Measurements from ENCODE around the gene RALGDS. TPM values are rescaled to one million over a fixed set of nuclear protein-coding genes. Genes with fewer than 3 reads are reported as not detected.

Gene RALGDS
- total and polyA plus RNA-seq, 2 experiments from 2014 or later, result 8.6 to 20.3 TPM

DNA sequence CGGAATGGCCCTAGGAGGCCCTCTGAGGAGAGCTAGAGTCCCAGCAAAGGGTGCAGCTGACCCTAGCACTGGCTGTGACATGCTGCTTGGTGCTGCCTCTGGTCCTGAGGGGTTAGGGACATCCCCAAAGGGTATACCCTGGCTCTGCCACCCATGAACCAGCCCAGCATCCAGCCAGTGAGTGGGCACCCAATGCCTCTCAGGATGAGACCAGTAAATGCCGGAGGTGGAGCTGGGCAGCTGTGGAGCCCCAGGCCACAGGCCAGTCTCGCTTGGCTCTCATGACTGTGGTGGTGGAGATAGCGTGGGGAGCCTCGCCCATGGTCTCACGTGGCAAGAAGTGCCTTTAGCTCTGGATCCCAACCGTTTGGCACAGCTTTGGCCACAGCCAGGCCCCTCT, 63.0 kb downstream of the RALGDS start (continued):
- TF ChIP-seq CTCF (conservative IDR thresholded peaks at IDR 0.05; ENCODE audit: low read depth in 2 of 2) (no peak), POLR2AphosphoS5 (IDR thresholded peaks at IDR 0.05; ENCODE audit: low read depth) (no peak), REST (IDR thresholded peaks at IDR 0.05; ENCODE audit: unreplicated experiment) (no peak), STAT1 (IDR thresholded peaks at IDR 0.05; ENCODE audit: unreplicated experiment) (no peak)

DNA sequence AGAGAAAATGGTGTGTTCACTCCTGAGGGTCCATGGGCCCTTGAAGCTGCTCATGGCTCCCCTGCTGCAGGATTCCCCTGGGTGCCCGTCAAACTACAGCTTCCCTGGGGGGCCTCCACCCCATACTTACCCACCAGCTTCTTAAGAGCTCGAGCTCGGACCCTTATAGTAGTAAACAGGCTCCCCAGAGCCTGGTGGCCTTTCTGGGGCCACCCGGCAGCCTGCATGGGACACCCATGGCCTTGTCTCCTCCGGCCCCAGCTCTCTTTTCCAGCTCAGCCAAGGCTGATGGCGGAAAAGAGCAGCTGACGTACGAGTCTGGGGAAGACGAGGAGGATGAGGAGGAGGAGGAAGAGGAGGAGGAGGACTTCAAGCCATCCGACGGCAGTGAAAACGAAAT, 63.5 kb downstream of the RALGDS start:
- Mint-ChIP-seq H3K27me3 (ENCODE audit: insufficient read depth, low read depth, poor library complexity) (peaks cover 5% of the 10 kb centered on the region), H3K36me3 (ENCODE audit: low read depth) (peaks cover 39% of the 10 kb centered on the region), H3K4me1 (peaks cover 29% of the 10 kb centered on the region), H3K4me3 (no peak overlapping the region), H3K27ac (no peak overlapping the region), H3K9me3 (no peaks in the 10 kb centered on the region)
- no peaks in the 10 kb centered on the region; the same call in 1 of the 2 replicates for H3K36me3 ChIP-seq (ENCODE audit: insufficient read depth)
- TF ChIP-seq NANOG (IDR thresholded peaks at IDR 0.05; ENCODE audit: borderline replicate concordance) (no peak), STAT1 (IDR thresholded peaks at IDR 0.05; ENCODE audit: unreplicated experiment) (no peak), ZNF331 (CRISPR knock-in tag; IDR thresholded peaks at IDR 0.05; ENCODE audit: low read depth) (no peak), ZNF114 (CRISPR knock-in tag; IDR thresholded peaks at IDR 0.05) (no peak), CREB1 (CRISPR knock-in tag; IDR thresholded peaks at IDR 0.05; ENCODE audit: low read depth) (no peak), JUNB (IDR thresholded peaks at IDR 0.05; ENCODE audit: unreplicated experiment) (no peak), REST (IDR thresholded peaks at IDR 0.05; ENCODE audit: unreplicated experiment) (no peak)
- TF ChIP-seq, protein P1, sequence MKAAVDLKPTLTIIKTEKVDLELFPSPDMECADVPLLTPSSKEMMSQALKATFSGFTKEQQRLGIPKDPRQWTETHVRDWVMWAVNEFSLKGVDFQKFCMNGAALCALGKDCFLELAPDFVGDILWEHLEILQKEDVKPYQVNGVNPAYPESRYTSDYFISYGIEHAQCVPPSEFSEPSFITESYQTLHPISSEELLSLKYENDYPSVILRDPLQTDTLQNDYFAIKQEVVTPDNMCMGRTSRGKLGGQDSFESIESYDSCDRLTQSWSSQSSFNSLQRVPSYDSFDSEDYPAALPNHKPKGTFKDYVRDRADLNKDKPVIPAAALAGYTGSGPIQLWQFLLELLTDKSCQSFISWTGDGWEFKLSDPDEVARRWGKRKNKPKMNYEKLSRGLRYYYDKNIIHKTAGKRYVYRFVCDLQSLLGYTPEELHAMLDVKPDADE (IDR thresholded peaks at IDR 0.05), result no peak
- DNase-seq (ENCODE audit: low spot score) (no peak), ATAC-seq (no peak)
- H3K9me2 ChIP-seq (ENCODE audit: insufficient read depth), result no peaks in the 10 kb centered on the region
- H3K4me1 ChIP-seq (ENCODE audit: insufficient read depth), result peaks cover 16% of the 10 kb centered on the region
- H3K4me2 ChIP-seq, result no peak overlapping the region
- no peaks in the 10 kb centered on the region for H3K79me2 ChIP-seq (replicated peaks; ENCODE audit: insufficient read depth)
- H4K20me1 ChIP-seq (replicated peaks; ENCODE audit: insufficient read depth), result no peaks in the 10 kb centered on the region
- no peak overlapping the region for H3K27ac ChIP-seq (ENCODE audit: low read depth)
- 0 out of 2 replicates have a peak, but pooled peaks cover 8% of the 10 kb centered on the region for H3F3A ChIP-seq (replicated peaks; ENCODE audit: low read depth)
- H3K27me3 ChIP-seq (ENCODE audit: insufficient read depth), result no peaks in the 10 kb centered on the region
- no peak overlapping the region for H2AFZ ChIP-seq
- no peak overlapping the region for H3K4me3 ChIP-seq
